K562 (cell line): ENCODE measurements around the gene EMC9. TPM values are rescaled to one million over a fixed set of nuclear protein-coding genes. Genes with fewer than 3 reads are reported as not detected.

Experiments used
- CUX1 ChIP-seq: fragments of 200-800 bp; sonication (Bioruptor generic); IDR thresholded peaks from 2 replicates; pipeline ENCODE4 v1.6.1; 2016; ENCODE audit warnings: missing genetic modification characterization, missing compliant biosample characterization
- FOXP1 ChIP-seq: sonication (generic); formaldehyde crosslinking; IDR thresholded peaks from 2 replicates; pipeline ENCODE4 v1.8.0; 2022; ENCODE audit warnings: mild to moderate bottlenecking, missing genetic modification reagents
- HNRNPH1 ChIP-seq: fragments of 200-400 bp; formaldehyde crosslinking; optimal IDR thresholded peaks from 2 replicates; pipeline ENCODE3; 2017; ENCODE audit warnings: low read depth, mild to moderate bottlenecking, low read length, moderate library complexity
- HNRNPLL ChIP-seq: fragments of 200-400 bp; formaldehyde crosslinking; IDR thresholded peaks from 2 replicates; pipeline ENCODE4 v1.6.1; 2017; ENCODE audit warnings: low read length, low read depth, mild to moderate bottlenecking; ENCODE audit not compliant: poor library complexity, severe bottlenecking
- KDM5B ChIP-seq: fragments of 200-600 bp; sonication (generic); IDR thresholded peaks from 2 replicates; pipeline ENCODE4 v1.6.1; 2012; ENCODE audit warnings: low read depth, mild to moderate bottlenecking, moderate library complexity, low read length, control low read depth, inconsistent platforms; ENCODE audit not compliant: insufficient replicate concordance
- MECOM ChIP-seq: fragments of 250-450 bp; sonication (Bioruptor Pico); IDR thresholded peaks from 2 replicates; pipeline ENCODE4 v1.8.0; 2022; ENCODE audit warnings: inconsistent platforms
- NUFIP1 ChIP-seq: fragments of 450-650 bp; IDR thresholded peaks from 2 replicates; pipeline ENCODE4 v1.6.1; 2018; ENCODE audit not compliant: partially characterized antibody
- PHB ChIP-seq: fragments of 250-450 bp; sonication (Bioruptor Pico); IDR thresholded peaks from 2 replicates; pipeline ENCODE4 v1.5.0; 2021
- PHF21A ChIP-seq: fragments of 450-650 bp; IDR thresholded peaks from 2 replicates; pipeline ENCODE4 v1.6.1; 2017; ENCODE audit warnings: low read depth, borderline replicate concordance
- RCOR1 ChIP-seq, 2 experiments: IDR thresholded peaks; 2 replicates each; pipeline ENCODE4 v1.6.1; 2012; ENCODE audit warnings: low read depth in 2 of 2, low read length in 2 of 2, borderline replicate concordance in 1 of 2, improper control_type of control experiment in 1 of 2
- RNF219 ChIP-seq: fragments of 250-450 bp; sonication (Bioruptor Pico); IDR thresholded peaks from 2 replicates; pipeline ENCODE4 v1.5.0; 2022; ENCODE audit warnings: mild to moderate bottlenecking
- SAFB2 ChIP-seq: fragments of 200-400 bp; formaldehyde crosslinking; IDR thresholded peaks from 2 replicates; pipeline ENCODE4 v1.6.1; 2018; ENCODE audit warnings: borderline replicate concordance, low read length, low read depth, moderate library complexity; ENCODE audit not compliant: severe bottlenecking
- SREBF1 ChIP-seq: fragments of 150-350 bp; IDR thresholded peaks from 2 replicates; pipeline ENCODE4 v1.6.1; 2014; ENCODE audit warnings: antibody characterized with exemption, low read depth, low read length, borderline replicate concordance
- STAT5B ChIP-seq: fragments of 250-450 bp; sonication (Bioruptor Pico); IDR thresholded peaks from 2 replicates; pipeline ENCODE4 v1.8.0; 2021; ENCODE audit warnings: mild to moderate bottlenecking, inconsistent platforms
- TCF15 ChIP-seq: fragments of 250-450 bp; sonication (Bioruptor Pico); IDR thresholded peaks from 2 replicates; pipeline ENCODE4 v1.8.0; 2022; ENCODE audit warnings: moderate library complexity, mild to moderate bottlenecking, inconsistent platforms
- TCF3 ChIP-seq: sonication (generic); formaldehyde crosslinking; IDR thresholded peaks from 2 replicates; pipeline ENCODE4 v1.4.0; 2020; ENCODE audit warnings: mild to moderate bottlenecking, missing genetic modification reagents
- TCF7L2 ChIP-seq: fragments of 150-350 bp; IDR thresholded peaks from 2 replicates; pipeline ENCODE4 v1.6.1; 2016; ENCODE audit warnings: low read depth, mild to moderate bottlenecking, low read length, moderate library complexity
- ZBTB1 ChIP-seq: sonication (generic); formaldehyde crosslinking; IDR thresholded peaks from 2 replicates; pipeline ENCODE4 v1.8.1; 2023; ENCODE audit warnings: missing genetic modification reagents, low read depth, mild to moderate bottlenecking, borderline replicate concordance
- ZNF121 ChIP-seq: sonication (generic); formaldehyde crosslinking; conservative IDR thresholded peaks from 2 replicates; pipeline ENCODE4 v1.8.0; 2022; ENCODE audit warnings: missing genetic modification reagents
- ZNF316 ChIP-seq: fragments of 450-650 bp; IDR thresholded peaks from 2 replicates; pipeline ENCODE4 v1.6.1; 2016
- polyA plus RNA-seq, 8 experiments: library from polyadenylated mRNA; depleted of rRNA in 4 of 8; stranded (reverse) in 5 of 8; unstranded in 3 of 8; fragments of >200 nt; fragmentation: Nextera tagmentation in 2 of 8; fragmentation: Illumina TruSeq in 1 of 8; extraction: Ambion mirVana in 2 of 8; extraction: Trizol in 1 of 8; gene quantifications; 2 replicates each; pipeline versions ENCODE4 v1.2.1 to v1.2.3, GENCODE V29; 2011 to 2014; ENCODE audit warnings: inconsistent platforms in 1 of 8, missing spikeins in 1 of 8
- total RNA-seq, 7 experiments: library from RNA; depleted of rRNA in 6 of 7; stranded (reverse); fragments of >200 nt in 6 of 7; fragmentation: Illumina TruSeq in 2 of 7; extraction: Trizol in 2 of 7; gene quantifications; 2 replicates each; pipeline versions ENCODE4 v1.2.1 to v1.2.3, GENCODE V29; 2011 to 2021; ENCODE audit warnings: low replicate concordance in 1 of 7

The EMC9 gene
- total and polyA plus RNA-seq, 9 of the 15 experiments (the other 6 are each of a cell fraction or from before 2014, with no cell fraction given), result 3.1 to 13.2 (median 7.8) TPM

- TF ChIP-seq TCF15 (CRISPR knock-in tag), result no peak
- TF ChIP-seq ZNF121 (CRISPR knock-in tag), result no peak
- no peak for TF ChIP-seq SAFB2
- TF ChIP-seq ZNF316, result no peak
- TF ChIP-seq ZBTB1 (CRISPR knock-in tag), result no peak
- TF ChIP-seq PHB, result no peak
- TF ChIP-seq RCOR1 (IDR thresholded peaks at IDR 0.05; ENCODE audit: borderline replicate concordance in 1 of 2, low read depth in 2 of 2, low read length in 2 of 2), result peak in 1 of 2 experiments; percentile 14; a peak in 1 of 4 replicates
- TF ChIP-seq MECOM (CRISPR knock-in tag), result no peak
- no peak for TF ChIP-seq STAT5B
- no peak for TF ChIP-seq HNRNPH1
- TF ChIP-seq KDM5B, result peak; percentile 23
- TF ChIP-seq PHF21A, result no peak
- no peak for TF ChIP-seq TCF7L2
- no peak for TF ChIP-seq HNRNPLL
- TF ChIP-seq RNF219 (CRISPR knock-in tag), result no peak
- no peak for TF ChIP-seq SREBF1
- TF ChIP-seq FOXP1 (CRISPR knock-in tag), result no peak
- no peak for TF ChIP-seq TCF3
- TF ChIP-seq NUFIP1, result no peak
- no peak for TF ChIP-seq CUX1 (CRISPR knock-in tag)
Observed at GRCh38 chr14:24135834-24136683, 5.3 kb downstream of the EMC9 start, which contains the start of gene PSME1 (continued).
